A549 (cell line): Measurements from ENCODE around the gene SV2A. TPM values are rescaled to one million over a fixed set of nuclear protein-coding genes. Genes with fewer than 3 reads are reported as not detected.

Experiments used
- ATAC-seq, 2 experiments: fragments of 200-7000 bp in 1 of 2; fragments of >200 bp in 1 of 2; cut with Nextera tagmentation in 1 of 2; cut with Tn5 transposase in 1 of 2; 3 replicates each; pipeline versions ENCODE4 v1.8.0 to v1.9.1; 2018 to 2020; ENCODE audit warnings: mild to moderate bottlenecking in 1 of 2, moderate library complexity in 1 of 2
- CTCF ChIA-PET: fragments of 300-600 bp; sonication (Branson Sonifier 250); formaldehyde crosslinking; extraction: SDS; loops from one replicate; lab custom pipeline; 2021; ENCODE audit warnings: antibody characterized with exemption, inconsistent platforms; lab: Yijun Ruan, JAX
- POLR2A ChIA-PET: fragments of 350-600 bp; formaldehyde crosslinking; extraction: SDS; loops from one replicate; lab custom pipeline; 2021; ENCODE audit warnings: antibody characterized with exemption, inconsistent platforms; lab: Yijun Ruan, JAX
- DNase-seq, 2 experiments: peaks; one replicate each; pipeline versions ENCODE4 v3.0.0 to v3.0.0-alpha.2; 2011 to 2016; ENCODE audit warnings: low read depth in 1 of 2, low spot score in 1 of 2
- FAIRE-seq: peaks from 2 replicates; lab custom pipeline; 2011; peaks lifted over from hg19 to GRCh38; lab: Jason Lieb, UNC
- H3K27ac ChIP-seq, 2 experiments: fragments of >200 bp; sonication (Bioruptor Twin); formaldehyde crosslinking; 3 replicates each; pipeline ENCODE4 v1.5.1; 2016 to 2017
- H3K4me1 ChIP-seq: fragments of >200 bp; sonication (Bioruptor Twin); formaldehyde crosslinking; 3 replicates; pipeline ENCODE4 v1.6.1; 2016
- H3K4me2 ChIP-seq: fragments of >200 bp; sonication (Bioruptor Twin); formaldehyde crosslinking; 3 replicates; pipeline ENCODE4 v1.6.1; 2016
- H3K4me3 ChIP-seq: fragments of >200 bp; sonication (Bioruptor Twin); formaldehyde crosslinking; 3 replicates; pipeline ENCODE4 v1.5.1; 2016
- H3K9me3 ChIP-seq: fragments of >200 bp; sonication (Bioruptor Twin); formaldehyde crosslinking; 3 replicates; pipeline ENCODE4 v1.6.1; 2016
- BCL3 ChIP-seq: fragments of >200 bp; sonication (Bioruptor Twin); formaldehyde crosslinking; IDR thresholded peaks from 3 replicates; pipeline ENCODE4 v1.6.1; 2016
- EHF ChIP-seq: fragments of 250-450 bp; sonication (Bioruptor Pico); IDR thresholded peaks from 2 replicates; pipeline ENCODE4 v1.5.0; 2020; ENCODE audit warnings: mild to moderate bottlenecking
- EP300 ChIP-seq, 2 experiments: fragments of >200 bp; sonication (Bioruptor Twin); formaldehyde crosslinking; IDR thresholded peaks; 2 replicates in 1 of 2; 3 replicates in 1 of 2; pipeline ENCODE4 v1.6.1; 2016 to 2017
- ESRRA ChIP-seq: fragments of 150-350 bp; IDR thresholded peaks from 2 replicates; pipeline ENCODE4 v1.6.1; 2014; ENCODE audit warnings: mild to moderate bottlenecking, low read length, borderline replicate concordance
- FOSL2 ChIP-seq, 2 experiments: fragments of 450-650 bp in 1 of 2; fragments of >200 bp in 1 of 2; sonication (Bioruptor Twin) in 1 of 2; formaldehyde crosslinking; IDR thresholded peaks; 2 replicates each; pipeline versions ENCODE4 v1.5.0 to v1.6.1; 2016 to 2020; ENCODE audit warnings: mild to moderate bottlenecking in 1 of 2, moderate library complexity in 1 of 2
- HES2 ChIP-seq: fragments of >200 bp; sonication (Bioruptor Twin); formaldehyde crosslinking; IDR thresholded peaks from 2 replicates; pipeline ENCODE4 v1.6.1; 2016
- HOXB5 ChIP-seq: fragments of 250-450 bp; sonication (Bioruptor Pico); IDR thresholded peaks from 2 replicates; pipeline ENCODE4 v1.5.0; 2020; ENCODE audit warnings: mild to moderate bottlenecking, moderate library complexity
- JUN ChIP-seq, 2 experiments: fragments of >200 bp; sonication (Bioruptor Twin); formaldehyde crosslinking; IDR thresholded peaks; 2 replicates in 1 of 2; 3 replicates in 1 of 2; pipeline ENCODE4 v1.6.1; 2016 to 2017
- MAX ChIP-seq: IDR thresholded peaks from 2 replicates; pipeline ENCODE4 v1.6.1; 2012
- POLR2AphosphoS2 ChIP-seq: conservative IDR thresholded peaks from 2 replicates; pipeline ENCODE4 v1.6.1; 2012; ENCODE audit warnings: low read length, improper control_type of control experiment, inconsistent platforms
- REST ChIP-seq: fragments of 200-600 bp; sonication (generic); IDR thresholded peaks from 2 replicates; pipeline ENCODE4 v1.6.1; 2016; ENCODE audit warnings: antibody characterized with exemption, mild to moderate bottlenecking, moderate library complexity
- RFX5 ChIP-seq: fragments of 450-650 bp; IDR thresholded peaks from 2 replicates; pipeline ENCODE4 v1.7.1; 2014; ENCODE audit warnings: antibody characterized with exemption, mild to moderate bottlenecking, moderate library complexity
- ZSCAN20 ChIP-seq: fragments of 250-450 bp; sonication (Bioruptor Pico); IDR thresholded peaks from 2 replicates; pipeline ENCODE4 v1.8.0; 2022; ENCODE audit warnings: mild to moderate bottlenecking, moderate library complexity
- WGBS: methylation state at CpG from one replicate; pipeline ENCODE4 v1.1.6; 2017; ENCODE audit errors: missing lambda C conversion rate; 5-methylcytosine and 5-hydroxymethylcytosine counted together
- polyA plus RNA-seq, 4 experiments: library from polyadenylated mRNA; depleted of rRNA in 3 of 4; stranded (reverse); fragments of >200 nt; fragmentation: RNase III in 1 of 4; extraction: RNeasy Plus Mini Kit Qiagen cat#74134 plus additional on column Dnase treatment in 1 of 4; gene quantifications; 2 replicates in 3 of 4; 3 replicates in 1 of 4; pipeline ENCODE4 v1.2.3, GENCODE V29; 2011 to 2017

Gene SV2A
- polyA plus RNA-seq, 2 of the 4 experiments (the other 2 are of a cell fraction): 0.05 to 0.13 TPM

GRCh38 chr1:149949911-149950310, 32.3 kb upstream of the SV2A start:
- ChIA-PET POLR2A (no interaction called here), CTCF (interaction anchor here (1.0 to 4.1 kb wide), 3 partner anchors 12 to 62 kb away, joined by 3 to 23 read pairs (median 3); a partner anchor contains a TSS)
- TF ChIP-seq POLR2AphosphoS2 (no peak), HES2 (no peak), RFX5 (no peak), REST (no peak), JUN (IDR thresholded peaks at IDR 0.05) (no peak)
- Histone ChIP-seq H3K4me2 (no peak overlapping the region), H3K9me3 (no peaks in the 10 kb centered on the region), H3K4me3 (no peak overlapping the region), H3K27ac (no peak overlapping the region), H3K4me1 (no peaks in the 10 kb centered on the region)
- no peak for ATAC-seq
- no peak for FAIRE-seq
- no peak for DNase-seq
- 81% methylated on average over 6 of the region's 6 CpGs for WGBS

- ATAC-seq (no peak), FAIRE-seq (no peak), DNase-seq (no peak)
- POLR2A ChIA-PET: no interaction called here
- CTCF ChIA-PET: interaction anchor here (1.1 to 1.4 kb wide), 3 partner anchors 15 to 224 kb away, joined by 3 to 4 read pairs (median 3); no protein-coding TSS in a partner anchor
- Histone ChIP-seq H3K27ac (no peak overlapping the region), H3K9me3 (no peaks in the 10 kb centered on the region), H3K4me3 (no peak overlapping the region), H3K4me1 (peaks cover 16% of the 10 kb centered on the region), H3K4me2 (no peak overlapping the region)
- TF ChIP-seq REST (no peak), BCL3 (no peak), ZSCAN20 (CRISPR knock-in tag) (no peak), HOXB5 (CRISPR knock-in tag) (no peak), FOSL2 (IDR thresholded peaks at IDR 0.05) (no peak), FOSL2 (CRISPR knock-in tag; IDR thresholded peaks at IDR 0.05) (no peak), JUN (IDR thresholded peaks at IDR 0.05) (no peak), ESRRA (no peak), MAX (no peak), EHF (CRISPR knock-in tag) (no peak), EP300 (IDR thresholded peaks at IDR 0.05) (no peak)
- WGBS: 92% methylated on average over 4 of the region's 4 CpGs
Observed at GRCh38 chr1:149945206-149945605, 27.6 kb upstream of the SV2A start.
